GM18951 (cell line): ENCODE results near the gene CAMTA1.

Experiments
- POLR2A ChIP-seq: IDR thresholded peaks from 4 replicates; pipeline ENCODE4 v1.6.1; 2011; ENCODE audit warnings: mild to moderate bottlenecking; ENCODE audit not compliant: insufficient read length, insufficient read depth; ENCODE audit errors: extremely low read depth
- in situ Hi-C: fragments of 300-500 bp; cut with MboI; formaldehyde crosslinking; loops from one replicate; pipeline ENCODE4 v1.12.0; 2022; ENCODE audit warnings: low sequenced_read_pairs, mixed read lengths, inconsistent platforms; ENCODE audit not compliant: unreplicated experiment

The CAMTA1 gene

GRCh38 chr1:7516929-7517328, 731.7 kb downstream of the CAMTA1 start:
- in situ Hi-C loops, result no loop called here
- no peak for TF ChIP-seq POLR2A

GRCh38 chr1:7517611-7518330, 732.5 kb downstream of the CAMTA1 start:
- in situ Hi-C loops, result no loop called here
- no peak for TF ChIP-seq POLR2A

GRCh38 chr1:7518411-7518810, 733.2 kb downstream of the CAMTA1 start:
- in situ Hi-C loops, result no loop called here
- TF ChIP-seq POLR2A, result no peak

GRCh38 chr1:7519181-7519860, 734.1 kb downstream of the CAMTA1 start:
- TF ChIP-seq POLR2A, result no peak
- in situ Hi-C loops, result no loop called here

GRCh38 chr1:7519861-7520395, 734.7 kb downstream of the CAMTA1 start:
- in situ Hi-C loops, result no loop called here

GRCh38 chr1:7520496-7520895, 735.2 kb downstream of the CAMTA1 start:
- in situ Hi-C loops, result no loop called here
- TF ChIP-seq POLR2A, result no peak

More at GRCh38 chr1:7519861-7520395, 734.7 kb downstream of the CAMTA1 start:
- no peak for TF ChIP-seq POLR2A

GRCh38 chr1:7524341-7525337, 739.4 kb downstream of the CAMTA1 start:
- no peak for TF ChIP-seq POLR2A
- in situ Hi-C loops, result no loop called here

GRCh38 chr1:7525338-7526063, 740.2 kb downstream of the CAMTA1 start:
- TF ChIP-seq POLR2A, result no peak
- in situ Hi-C loops, result no loop called here

- TF ChIP-seq POLR2A, result no peak
- in situ Hi-C loops, result no loop called here
These were observed 741.1 kb downstream of the CAMTA1 start for GRCh38 chr1:7526196-7526866.

- no peak for TF ChIP-seq POLR2A
- in situ Hi-C loops, result no loop called here
These were observed 741.8 kb downstream of the CAMTA1 start for GRCh38 chr1:7526867-7527732.

GRCh38 chr1:7527733-7528045, 742.4 kb downstream of the CAMTA1 start:
- in situ Hi-C loops, result no loop called here
- TF ChIP-seq POLR2A, result no peak

GRCh38 chr1:7528386-7529198, 743.3 kb downstream of the CAMTA1 start:
- no peak for TF ChIP-seq POLR2A
- in situ Hi-C loops, result no loop called here
